GM21526 (cell line): ENCODE measurements around the gene PCID2.

ENCODE experiments used
- ATAC-seq: cut with Tn5 transposase; IDR thresholded peaks from one replicate; pipeline ENCODE4 v1.9.1; 2021; ENCODE audit warnings: moderate library complexity; ENCODE audit not compliant: unreplicated experiment, low FRiP score

PCID2 gene

DNA sequence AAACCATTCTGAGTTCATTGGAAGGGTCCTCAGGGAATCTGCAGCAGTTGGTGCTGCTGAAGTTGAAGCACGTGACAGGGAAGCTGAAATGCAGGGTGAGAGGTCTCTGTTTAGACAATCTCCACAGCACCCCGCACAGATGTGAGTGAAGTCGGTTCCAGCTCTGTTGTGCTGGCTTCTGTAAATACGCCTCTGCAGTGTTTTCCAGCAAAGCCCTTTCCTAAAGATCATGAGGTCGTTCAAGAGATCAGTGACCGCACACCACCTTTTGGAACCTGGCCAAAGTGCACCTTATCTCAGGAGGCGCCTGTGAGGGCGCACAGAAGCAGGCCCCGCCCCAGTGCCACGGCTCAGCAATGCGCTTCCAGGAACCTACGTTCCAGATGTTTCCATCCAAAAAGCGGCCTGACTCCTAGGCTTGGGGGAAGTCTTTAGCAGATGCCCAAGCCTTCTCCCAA, 11.7 kb upstream of the PCID2 start:
- no peak for ATAC-seq

DNA sequence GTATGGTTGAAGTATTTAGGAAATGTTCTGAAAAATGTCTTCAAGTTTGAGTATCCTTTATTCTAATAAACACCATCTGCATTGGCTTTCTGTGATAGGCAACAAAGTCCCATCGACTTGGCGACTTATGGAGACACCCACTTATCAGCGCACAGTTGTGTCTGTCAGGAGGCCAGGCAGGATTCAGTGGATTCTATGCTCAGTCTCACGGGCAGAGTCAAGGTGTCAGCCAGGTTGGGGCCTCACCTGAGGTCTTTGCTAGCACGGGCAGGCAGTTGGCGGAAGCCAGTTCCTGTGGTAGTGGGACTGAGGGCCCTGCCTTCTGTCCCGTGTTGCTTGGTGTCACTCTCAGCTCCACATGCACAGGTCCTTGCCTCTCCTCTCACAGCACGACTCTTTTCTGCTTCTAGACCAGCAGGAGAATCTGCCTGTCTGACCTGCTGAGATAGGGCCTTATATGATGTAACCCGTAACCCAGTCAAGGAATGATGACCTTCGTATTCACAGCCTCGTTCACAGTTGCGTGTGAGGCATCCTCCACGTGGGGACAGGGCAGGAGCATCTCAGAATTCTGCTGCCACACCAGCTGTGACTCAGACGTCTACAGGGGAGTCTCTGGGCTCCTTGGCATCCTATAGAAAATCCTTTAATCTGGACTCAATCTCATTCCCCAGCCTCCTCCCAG, 10.9 kb upstream of the PCID2 start:
- ATAC-seq: no peak

GRCh38 chr13:113218586-113218985, 10.1 kb upstream of the PCID2 start:
- no peak for ATAC-seq

GRCh38 chr13:113216254-113217048, 8.0 kb upstream of the PCID2 start:
- ATAC-seq: no peak

DNA sequence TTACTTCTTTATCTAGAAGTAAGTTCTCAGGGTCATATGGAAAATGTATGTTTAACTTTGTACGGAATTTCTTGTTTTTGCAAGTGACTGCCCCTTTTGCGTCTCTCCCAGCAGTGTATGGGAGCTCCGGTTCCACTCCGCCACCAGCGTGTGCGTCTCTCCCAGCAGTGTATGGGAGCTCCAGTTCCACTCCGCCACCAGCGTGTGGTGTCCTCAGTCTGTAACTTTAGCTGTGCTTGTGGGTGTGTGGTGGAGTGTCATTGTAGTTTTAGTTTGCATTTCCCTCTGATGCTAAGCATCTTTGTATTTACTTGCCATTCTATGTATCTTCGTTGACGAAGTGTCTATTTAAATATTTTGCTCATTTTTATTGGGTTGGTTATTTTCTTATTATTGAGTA, 3.3 kb upstream of the PCID2 start:
- ATAC-seq: no peak

GRCh38 chr13:113210833-113211232, 2.4 kb upstream of the PCID2 start:
- ATAC-seq: no peak

DNA sequence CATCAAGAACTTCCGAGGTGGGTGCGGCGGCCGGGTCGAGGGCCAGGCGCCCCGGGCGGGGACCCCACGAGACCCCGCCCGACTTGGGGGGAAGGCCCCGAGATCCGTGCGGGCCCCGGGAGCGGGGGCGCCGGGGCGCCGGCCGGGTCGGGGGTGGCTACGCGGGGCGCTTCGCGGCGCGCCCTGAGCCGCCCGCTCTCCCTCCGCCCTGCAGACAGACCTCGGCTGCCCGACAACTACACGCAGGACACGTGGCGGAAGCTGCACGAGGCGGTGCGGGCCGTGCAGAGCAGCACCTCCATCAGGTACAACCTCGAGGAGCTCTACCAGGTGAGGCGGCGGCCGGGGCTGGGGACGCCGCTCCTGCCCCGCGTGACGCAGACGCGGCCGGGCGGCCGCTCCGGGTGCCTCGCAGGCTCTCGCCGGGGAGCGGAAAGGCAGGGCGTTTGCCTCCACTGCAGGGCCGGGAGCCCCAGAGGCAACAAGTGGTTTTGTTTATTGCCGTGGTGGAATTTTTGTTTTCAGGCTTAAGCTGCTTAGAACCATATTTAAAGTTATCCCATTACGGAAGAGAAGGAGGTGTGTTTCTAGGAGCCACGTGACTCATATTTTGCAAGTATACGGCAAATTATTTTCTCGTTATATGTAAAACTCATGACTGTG, 1.4 kb upstream of the PCID2 start:
- peak; percentile 42 for ATAC-seq

- ATAC-seq: peak; percentile 31
These were observed 878 bp upstream of the PCID2 start, which contains the start of gene CUL4A for GRCh38 chr13:113209336-113209758. CUL4A (plus strand) TSS chr13:113209613; CDS start chr13:113209628, 15 bp downstream.

DNA sequence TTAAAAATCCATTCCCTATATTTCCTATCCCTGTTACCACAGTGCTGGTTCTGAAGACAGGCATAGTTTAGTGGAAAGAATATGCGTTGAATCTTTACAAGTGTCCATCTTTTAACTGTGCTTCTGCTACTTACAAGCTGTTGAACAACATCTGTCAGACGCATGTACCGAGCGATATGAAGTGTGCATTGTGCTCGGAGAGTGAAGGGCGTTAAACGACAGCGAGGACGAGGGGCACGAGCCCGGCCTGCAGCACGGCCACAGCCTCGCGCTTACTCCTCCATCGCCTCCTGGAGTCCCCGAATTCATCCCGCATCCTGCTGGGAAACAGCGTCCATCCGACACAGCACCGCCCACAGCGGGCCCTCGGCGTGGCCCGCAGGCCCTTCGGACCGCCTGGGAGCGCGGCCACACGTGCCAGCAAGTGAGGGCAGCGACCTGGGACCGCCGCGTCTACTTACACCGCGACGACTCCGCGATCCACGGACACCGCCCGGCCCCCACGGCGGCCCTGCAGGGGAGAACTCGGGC, 514 bp downstream of the PCID2 start:
- ATAC-seq: peak; percentile 10

DNA sequence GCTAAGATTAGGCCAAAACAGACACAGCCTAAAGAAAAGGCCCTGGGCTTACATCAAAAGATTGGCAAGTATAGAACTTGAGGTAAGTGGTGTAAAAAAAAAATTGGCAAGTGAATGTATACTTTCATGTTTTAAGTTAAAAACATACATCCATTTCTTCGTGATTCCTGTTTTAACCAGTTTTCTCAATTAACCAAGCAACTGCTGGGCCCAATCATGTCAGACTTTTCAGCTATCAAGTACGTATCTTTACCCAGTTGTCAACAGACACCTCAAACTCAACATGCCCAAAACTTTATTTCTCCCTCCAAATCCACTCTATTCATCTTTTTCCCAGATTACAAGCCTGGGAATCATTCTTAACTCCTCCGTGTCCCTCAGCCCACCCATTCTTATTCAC, 1.0 kb downstream of the PCID2 start:
- ATAC-seq: no peak

DNA sequence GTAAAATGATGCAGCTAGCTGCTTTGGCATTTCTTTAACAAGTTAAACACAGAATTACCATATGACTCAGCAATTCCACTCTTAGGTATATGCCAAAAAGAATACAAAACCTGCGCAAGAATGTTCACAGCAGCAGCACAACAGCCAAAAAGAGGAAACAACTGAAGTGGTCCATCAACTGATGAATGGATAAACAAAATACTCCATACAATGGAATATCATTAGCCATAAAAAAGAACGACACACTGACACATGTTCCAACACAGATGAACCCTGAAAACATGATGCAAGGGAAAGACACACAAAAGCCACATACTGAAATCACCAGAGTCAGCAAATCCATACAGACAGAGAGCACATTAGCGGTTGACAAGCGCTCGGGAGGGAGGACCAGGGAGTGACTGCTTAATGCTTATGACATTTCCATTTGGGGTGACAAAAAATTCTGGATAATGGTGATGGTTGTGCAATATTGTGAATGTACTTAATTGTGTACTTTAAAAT, 3.0 kb downstream of the PCID2 start:
- no peak for ATAC-seq

GRCh38 chr13:113204378-113204734, 4.1 kb downstream of the PCID2 start:
- ATAC-seq: no peak

GRCh38 chr13:113203507-113204377, 4.7 kb downstream of the PCID2 start:
- ATAC-seq: no peak

- no peak for ATAC-seq
These were observed 5.6 kb downstream of the PCID2 start for GRCh38 chr13:113202912-113203311.

DNA sequence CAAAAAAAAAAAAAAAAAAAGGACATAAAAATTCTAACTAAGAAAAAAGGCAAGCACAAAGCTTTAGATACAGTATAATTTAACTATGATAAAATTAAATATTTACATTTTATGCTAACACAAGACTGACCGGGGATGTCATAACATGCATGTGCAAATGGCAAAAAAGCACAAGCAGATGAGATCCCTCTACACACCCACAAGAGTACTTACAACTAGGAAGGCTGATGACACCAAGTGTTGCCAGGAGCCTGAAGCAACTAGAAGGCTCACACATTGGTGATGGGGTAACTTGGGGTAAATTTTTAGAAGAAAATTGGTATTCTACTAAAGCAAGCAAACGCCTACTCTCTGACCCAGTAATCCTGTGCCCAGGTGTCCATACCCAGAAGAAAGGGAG, 6.7 kb downstream of the PCID2 start:
- ATAC-seq: no peak

DNA sequence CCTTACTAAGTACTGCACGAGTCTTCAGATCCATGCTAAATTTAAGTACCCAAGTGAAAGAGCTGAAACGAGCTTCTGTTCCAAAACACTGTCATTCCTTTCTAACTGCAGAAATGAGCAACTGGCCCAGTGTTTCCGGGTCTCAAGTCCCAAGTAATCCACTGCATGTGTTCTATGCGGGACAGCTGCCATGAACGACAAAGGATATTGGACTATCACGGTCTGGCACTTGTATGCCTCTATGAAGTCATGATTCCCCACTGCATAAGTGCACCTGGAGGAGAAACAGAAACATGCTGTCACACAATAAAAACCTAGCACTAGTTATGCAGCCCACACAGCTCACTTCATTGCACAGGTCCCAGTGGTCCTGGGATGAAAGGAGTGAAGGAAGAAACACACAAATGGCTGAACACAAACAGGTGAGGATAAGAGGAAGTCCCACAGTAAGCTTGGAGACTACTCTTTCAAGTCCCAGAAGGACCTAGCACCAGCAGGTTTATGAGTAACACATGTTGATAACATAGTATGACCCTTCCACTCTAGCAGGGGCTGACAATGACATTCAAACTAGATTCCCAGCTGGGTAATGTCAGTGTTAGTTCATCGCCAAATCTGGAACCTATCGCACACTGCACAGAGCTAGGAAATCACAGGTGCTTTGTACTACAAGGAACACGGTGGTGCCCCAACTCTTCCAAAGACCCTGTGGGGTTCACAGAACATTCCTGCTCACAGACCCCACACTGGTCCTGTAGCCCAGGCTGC, 11.3 kb downstream of the PCID2 start:
- ATAC-seq: no peak

DNA sequence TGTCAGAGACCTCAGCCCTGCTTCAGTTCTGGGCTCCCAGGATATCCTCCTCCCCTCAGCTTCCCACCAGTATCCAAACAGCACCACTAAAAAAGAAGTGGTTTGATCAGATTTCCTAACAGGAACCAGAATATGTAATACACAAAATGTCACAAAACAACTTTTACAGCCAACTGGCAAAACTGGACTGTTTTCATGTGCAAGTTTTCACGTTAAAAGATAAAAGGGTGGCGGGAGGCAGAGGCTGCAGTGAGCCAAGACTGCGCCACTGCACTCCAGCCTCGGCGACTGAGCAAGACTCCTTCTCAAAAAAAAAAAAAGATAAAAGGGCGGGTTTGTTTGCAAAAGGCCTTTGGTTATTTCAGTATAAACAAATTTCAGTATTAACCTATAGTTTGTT, 13.1 kb downstream of the PCID2 start:
- ATAC-seq: no peak

DNA sequence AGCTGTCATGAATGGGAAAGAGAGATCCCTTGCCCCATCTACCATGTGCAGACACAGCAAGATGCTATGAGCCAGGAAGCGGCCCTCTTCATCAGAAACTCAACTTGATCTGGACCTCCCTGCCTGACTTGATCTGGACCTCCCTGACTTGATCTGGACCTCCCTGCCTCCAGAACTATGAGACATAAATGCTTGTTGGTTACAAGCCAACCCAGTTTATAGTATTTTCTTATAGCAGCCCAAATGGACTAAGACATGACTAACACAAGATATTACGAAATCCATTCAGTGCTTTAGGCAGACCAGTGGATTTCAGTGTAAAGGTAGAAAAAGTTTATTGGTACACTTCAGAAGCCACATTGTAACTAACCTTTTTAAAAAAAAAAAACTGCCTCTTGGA, 15.6 kb downstream of the PCID2 start:
- ATAC-seq: no peak

DNA sequence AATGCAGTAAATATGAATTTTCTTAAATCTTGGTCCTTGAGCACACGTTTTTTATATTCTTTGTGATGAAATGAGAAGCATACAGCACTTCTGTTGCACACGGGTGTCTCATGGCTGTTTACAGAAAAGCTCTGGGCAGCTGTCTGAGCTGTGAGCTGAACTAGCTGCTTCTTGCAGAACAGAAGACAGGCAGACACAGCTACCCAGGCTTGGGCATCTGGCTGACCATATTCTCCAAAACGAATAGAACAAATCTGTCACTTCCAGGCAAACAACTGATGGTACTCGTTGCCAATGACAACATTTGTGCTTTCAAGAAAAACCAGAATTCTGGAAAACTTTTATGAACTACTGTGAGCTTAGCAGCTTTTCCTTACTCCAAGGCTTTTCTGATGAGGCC, 16.2 kb downstream of the PCID2 start:
- ATAC-seq: no peak
